HEK293 (cell line): Measurements from ENCODE around the gene SAP30L.

Source experiments
- BCL11A ChIP-seq: fragments of 450-650 bp; formaldehyde crosslinking; IDR thresholded peaks from 2 replicates; pipeline ENCODE4 v1.5.1; 2016; ENCODE audit warnings: low read depth, missing biosample characterization, missing genetic modification characterization
- CTCF ChIP-seq: fragments of 450-650 bp; formaldehyde crosslinking; IDR thresholded peaks from 2 replicates; pipeline ENCODE4 v1.5.1; 2016; ENCODE audit warnings: missing biosample characterization, missing genetic modification characterization
- HOXC10 ChIP-seq: sonication (generic); formaldehyde crosslinking; IDR thresholded peaks from 2 replicates; pipeline ENCODE4 v1.8.1; 2023; ENCODE audit warnings: mild to moderate bottlenecking, missing genetic modification reagents
- KLF16 ChIP-seq: fragments of 450-650 bp; formaldehyde crosslinking; IDR thresholded peaks from 2 replicates; pipeline ENCODE4 v1.5.1; 2017; ENCODE audit warnings: missing biosample characterization, missing genetic modification characterization
- MYNN ChIP-seq: fragments of 450-650 bp; formaldehyde crosslinking; IDR thresholded peaks from 2 replicates; pipeline ENCODE4 v1.5.1; 2016; ENCODE audit warnings: missing biosample characterization, missing genetic modification characterization, borderline replicate concordance
- SCRT2 ChIP-seq: fragments of 450-650 bp; formaldehyde crosslinking; IDR thresholded peaks from 2 replicates; pipeline ENCODE4 v1.5.1; 2016; ENCODE audit warnings: missing biosample characterization, missing genetic modification characterization
- ZBTB11 ChIP-seq: fragments of 450-650 bp; formaldehyde crosslinking; conservative IDR thresholded peaks from 2 replicates; pipeline ENCODE4 v1.5.1; 2016; ENCODE audit warnings: low read depth, missing biosample characterization, missing genetic modification characterization
- ZNF585B ChIP-seq: fragments of 450-650 bp; formaldehyde crosslinking; IDR thresholded peaks from 2 replicates; pipeline ENCODE4 v1.5.1; 2016; ENCODE audit warnings: missing biosample characterization, missing genetic modification characterization

GRCh38 chr5:154402611-154403010, 43.2 kb upstream of the SAP30L start:
- TF ChIP-seq CTCF (no peak), KLF16 (tag by site-specific recombination) (no peak), ZBTB11 (tag by site-specific recombination) (no peak), ZNF585B (no peak), SCRT2 (tag by site-specific recombination) (no peak), HOXC10 (no peak), MYNN (tag by site-specific recombination) (no peak), BCL11A (tag by site-specific recombination) (no peak)
